Measurements from ENCODE around the gene GPC6.

DNA sequence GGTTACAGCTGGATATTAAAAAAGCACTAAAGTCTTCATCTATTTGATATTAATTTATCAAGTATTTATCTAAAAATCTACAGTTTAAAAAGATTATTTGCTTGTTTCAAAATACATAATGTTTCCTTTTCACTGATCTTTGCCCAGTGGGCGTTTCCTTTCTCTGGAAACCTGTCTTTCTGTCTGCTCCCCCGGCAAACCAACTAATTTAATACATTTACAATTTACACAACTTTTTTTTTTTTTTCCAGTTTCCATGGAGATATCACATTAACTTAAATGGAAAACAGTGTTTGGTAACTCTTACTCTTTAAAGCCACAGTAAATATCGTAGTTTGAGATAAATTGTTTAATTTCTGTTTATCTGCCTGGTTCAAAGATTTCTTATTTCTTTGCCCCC lies 5.3 kb downstream of the GPC6 start:
- TF ChIP-seq, protein P1, sequence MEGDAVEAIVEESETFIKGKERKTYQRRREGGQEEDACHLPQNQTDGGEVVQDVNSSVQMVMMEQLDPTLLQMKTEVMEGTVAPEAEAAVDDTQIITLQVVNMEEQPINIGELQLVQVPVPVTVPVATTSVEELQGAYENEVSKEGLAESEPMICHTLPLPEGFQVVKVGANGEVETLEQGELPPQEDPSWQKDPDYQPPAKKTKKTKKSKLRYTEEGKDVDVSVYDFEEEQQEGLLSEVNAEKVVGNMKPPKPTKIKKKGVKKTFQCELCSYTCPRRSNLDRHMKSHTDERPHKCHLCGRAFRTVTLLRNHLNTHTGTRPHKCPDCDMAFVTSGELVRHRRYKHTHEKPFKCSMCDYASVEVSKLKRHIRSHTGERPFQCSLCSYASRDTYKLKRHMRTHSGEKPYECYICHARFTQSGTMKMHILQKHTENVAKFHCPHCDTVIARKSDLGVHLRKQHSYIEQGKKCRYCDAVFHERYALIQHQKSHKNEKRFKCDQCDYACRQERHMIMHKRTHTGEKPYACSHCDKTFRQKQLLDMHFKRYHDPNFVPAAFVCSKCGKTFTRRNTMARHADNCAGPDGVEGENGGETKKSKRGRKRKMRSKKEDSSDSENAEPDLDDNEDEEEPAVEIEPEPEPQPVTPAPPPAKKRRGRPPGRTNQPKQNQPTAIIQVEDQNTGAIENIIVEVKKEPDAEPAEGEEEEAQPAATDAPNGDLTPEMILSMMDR (IDR thresholded peaks at IDR 0.05; ENCODE audit: low read depth, low read length): no peak
- no peak for TF ChIP-seq EZH2phosphoT487 (IDR thresholded peaks at IDR 0.05; ENCODE audit: low read depth)
